ENCODE measurements around the gene ZYX.

ZYX gene

GRCh38 chr7:143380646-143381426 lies at the start of gene ZYX:
ZYX (plus strand) TSS chr7:143381345; CDS start chr7:143381572, 227 bp downstream.
- DNase-seq = peak; percentile 79 to 82

GRCh38 chr7:143334244-143334643 lies 46.9 kb upstream of the ZYX start:
- DNase-seq = no peak

GRCh38 chr7:143337216-143337615 lies 43.9 kb upstream of the ZYX start:
- DNase-seq = no peak

- no peak for DNase-seq
Measured at GRCh38 chr7:143341842-143342241, 39.3 kb upstream of the ZYX start.

- DNase-seq = no peak
Measured at GRCh38 chr7:143343596-143343995, 37.5 kb upstream of the ZYX start.

- DNase-seq = no peak
Measured at GRCh38 chr7:143345428-143345900, 35.7 kb upstream of the ZYX start.

GRCh38 chr7:143346018-143346417 lies 35.1 kb upstream of the ZYX start:
- DNase-seq = no peak

- no peak for DNase-seq
Measured at GRCh38 chr7:143347950-143348349, 33.2 kb upstream of the ZYX start.

- no peak for DNase-seq
Measured at GRCh38 chr7:143351060-143351459, 30.1 kb upstream of the ZYX start.

- DNase-seq = no peak
Measured at GRCh38 chr7:143351574-143351973, 29.6 kb upstream of the ZYX start.

- DNase-seq = no peak
Measured at GRCh38 chr7:143352531-143353002, 28.6 kb upstream of the ZYX start.

- DNase-seq = no peak
Measured at GRCh38 chr7:143354376-143354775, 26.8 kb upstream of the ZYX start.

- no peak for DNase-seq
Measured at GRCh38 chr7:143354965-143355364, 26.2 kb upstream of the ZYX start.

GRCh38 chr7:143355450-143356385 lies 25.4 kb upstream of the ZYX start:
- no peak for DNase-seq

GRCh38 chr7:143356414-143357050 lies 24.6 kb upstream of the ZYX start:
- no peak for DNase-seq

- no peak for DNase-seq
Measured at GRCh38 chr7:143358626-143359025, 22.5 kb upstream of the ZYX start.

- no peak for DNase-seq
Measured at GRCh38 chr7:143359771-143360353, 21.3 kb upstream of the ZYX start.

- peak; percentile 48 to 57 for DNase-seq
Measured at GRCh38 chr7:143360788-143361551, 20.2 kb upstream of the ZYX start.

GRCh38 chr7:143361552-143362130 lies 19.5 kb upstream of the ZYX start:
- peak; percentile 63 to 66 for DNase-seq

- peak; percentile 31 to 38 for DNase-seq
Measured at GRCh38 chr7:143362131-143363015, 18.8 kb upstream of the ZYX start, which contains the start of gene FAM131B. FAM131B (minus strand) TSS chr7:143362713; CDS start chr7:143362603, 110 bp downstream.

Measured in NCI-H2081 (cell line).